Osteocyte (in vitro differentiated cells): ENCODE data around the gene PAN2. TPM values are rescaled to one million over a fixed set of nuclear protein-coding genes. Genes with fewer than 3 reads are reported as not detected.
"Not testable (repeated sequence)": the region's sequence is repeated elsewhere in the genome, so short reads cannot be mapped to it uniquely, and the experiment has no call there.

Experiments used
- DNase-seq: peaks from one replicate; pipeline ENCODE4 v3.0.0; 2021; ENCODE audit warnings: mixed read lengths; ENCODE audit not compliant: unreplicated experiment; ENCODE audit errors: extremely low spot score
- H3K27ac Mint-ChIP-seq: one replicate; pipeline ENCODE4 v1.8.0; 2021; ENCODE audit warnings: mild to moderate bottlenecking, mixed read lengths; ENCODE audit not compliant: unreplicated experiment
- H3K27me3 Mint-ChIP-seq: one replicate; pipeline ENCODE4 v1.8.0; 2021; ENCODE audit warnings: mixed read lengths; ENCODE audit not compliant: unreplicated experiment
- H3K36me3 Mint-ChIP-seq: one replicate; pipeline ENCODE4 v1.8.0; 2021; ENCODE audit warnings: mixed read lengths; ENCODE audit not compliant: unreplicated experiment
- H3K4me1 Mint-ChIP-seq: one replicate; pipeline ENCODE4 v1.8.0; 2021; ENCODE audit warnings: mixed read lengths; ENCODE audit not compliant: unreplicated experiment
- H3K4me3 Mint-ChIP-seq: one replicate; pipeline ENCODE4 v1.8.0; 2021; ENCODE audit warnings: mild to moderate bottlenecking, moderate library complexity, mixed read lengths; ENCODE audit not compliant: unreplicated experiment
- H3K9me3 Mint-ChIP-seq: one replicate; pipeline ENCODE4 v1.8.0; 2021; ENCODE audit warnings: mixed read lengths; ENCODE audit not compliant: unreplicated experiment
- CTCF ChIP-seq: fragments of 200-600 bp; sonication (generic); IDR thresholded peaks from 2 replicates; pipeline ENCODE4 v1.5.0; 2021; ENCODE audit warnings: antibody characterized with exemption, mild to moderate bottlenecking, moderate library complexity
- total RNA-seq: library from RNA; stranded (reverse); gene quantifications from 2 replicates; pipeline ENCODE4 v1.2.1, GENCODE V29; 2021

The PAN2 gene
- total RNA-seq, 1 donor from 2014 or later, result 52.7 TPM

GRCh38 chr12:56351325-56351724 lies 17.5 kb upstream of the PAN2 start:
- Mint-ChIP-seq H3K4me1 (no peaks in the 10 kb centered on the region), H3K27me3 (no peaks in the 10 kb centered on the region), H3K27ac (no peak overlapping the region), H3K9me3 (no peaks in the 10 kb centered on the region), H3K36me3 (peaks cover 57% of the 10 kb centered on the region), H3K4me3 (no peak overlapping the region)
- no peak for TF ChIP-seq CTCF
- no peak for DNase-seq

GRCh38 chr12:56350662-56351061 lies 16.9 kb upstream of the PAN2 start:
- Mint-ChIP-seq H3K27me3 (no peaks in the 10 kb centered on the region), H3K4me1 (no peaks in the 10 kb centered on the region), H3K9me3 (no peaks in the 10 kb centered on the region), H3K36me3 (peaks cover 60% of the 10 kb centered on the region), H3K4me3 (no peak overlapping the region), H3K27ac (no peak overlapping the region)
- no peak for DNase-seq
- no peak for TF ChIP-seq CTCF

DNA sequence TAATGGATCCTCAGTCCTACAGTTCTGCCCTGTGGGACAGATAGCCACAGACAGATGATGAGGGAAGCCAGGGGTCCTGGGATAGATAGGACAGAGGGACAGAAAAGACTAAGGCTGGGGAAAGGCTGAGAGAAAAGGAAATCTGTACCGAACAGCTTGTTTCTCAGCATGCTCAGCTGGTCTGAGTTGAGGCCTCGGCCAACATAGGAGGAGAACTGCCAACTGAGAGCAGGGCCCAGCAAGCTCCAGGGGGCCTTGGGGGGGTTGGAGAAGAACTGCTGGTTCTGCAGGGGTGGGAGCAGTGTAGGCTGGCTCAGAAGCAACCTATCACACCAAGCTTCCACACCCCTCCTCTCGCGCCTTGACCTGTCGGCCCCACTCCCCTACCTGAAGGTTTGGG lies 15.0 kb upstream of the PAN2 start:
- TF ChIP-seq CTCF, result no peak
- Mint-ChIP-seq H3K4me1 (no peaks in the 10 kb centered on the region), H3K9me3 (no peaks in the 10 kb centered on the region), H3K36me3 (peaks cover 54% of the 10 kb centered on the region), H3K27ac (no peak overlapping the region), H3K4me3 (no peak overlapping the region), H3K27me3 (no peaks in the 10 kb centered on the region)
- no peak for DNase-seq

DNA sequence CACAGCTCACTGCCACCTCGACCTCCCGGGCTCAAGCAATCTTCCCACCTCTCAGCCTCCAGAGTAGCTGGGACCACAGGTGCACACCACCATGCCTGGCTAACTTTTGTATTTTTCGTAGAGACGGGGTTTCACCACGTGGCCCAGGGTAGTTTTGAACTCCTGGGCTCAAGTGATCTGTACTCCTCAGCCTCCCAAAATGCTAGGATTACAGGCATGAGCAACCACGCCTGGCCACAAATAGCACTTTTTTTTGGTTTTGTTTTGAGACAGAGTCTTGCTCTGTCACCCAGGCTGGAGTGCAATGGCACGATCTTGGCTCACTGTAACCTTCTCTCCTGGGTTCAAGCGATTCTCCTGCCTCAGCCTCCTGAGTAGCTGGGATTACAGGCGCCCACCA lies 13.5 kb upstream of the PAN2 start:
- H3K36me3 Mint-ChIP-seq, result peaks cover 60% of the 10 kb centered on the region
- not testable (repeated sequence) for H3K4me1 Mint-ChIP-seq, H3K4me3 Mint-ChIP-seq, H3K9me3 Mint-ChIP-seq, H3K27me3 Mint-ChIP-seq, H3K27ac Mint-ChIP-seq, DNase-seq

GRCh38 chr12:56346675-56347074 lies 12.9 kb upstream of the PAN2 start:
- DNase-seq, result no peak
- Mint-ChIP-seq H3K4me1 (no peaks in the 10 kb centered on the region), H3K9me3 (no peaks in the 10 kb centered on the region), H3K27ac (no peak overlapping the region), H3K27me3 (no peaks in the 10 kb centered on the region), H3K4me3 (no peak overlapping the region), H3K36me3 (peaks cover 60% of the 10 kb centered on the region)
- no peak for TF ChIP-seq CTCF

GRCh38 chr12:56342290-56342689 lies 8.5 kb upstream of the PAN2 start:
- peaks cover 32% of the 10 kb centered on the region for H3K36me3 Mint-ChIP-seq
- not testable (repeated sequence) for H3K9me3 Mint-ChIP-seq, H3K4me3 Mint-ChIP-seq, H3K4me1 Mint-ChIP-seq, DNase-seq, H3K27me3 Mint-ChIP-seq, H3K27ac Mint-ChIP-seq
